NCI-H1105 treated with DMSO at 0.1 percent for 48 hours (cell line): ENCODE data around the gene NLRP10.

Source experiments
- DNase-seq: peaks from one replicate; lab custom pipeline; 2025; lab: John Stamatoyannopoulos, UW

The NLRP10 gene

GRCh38 chr11:7973011-7973410, 7.8 kb upstream of the NLRP10 start:
- no peak for DNase-seq

DNA sequence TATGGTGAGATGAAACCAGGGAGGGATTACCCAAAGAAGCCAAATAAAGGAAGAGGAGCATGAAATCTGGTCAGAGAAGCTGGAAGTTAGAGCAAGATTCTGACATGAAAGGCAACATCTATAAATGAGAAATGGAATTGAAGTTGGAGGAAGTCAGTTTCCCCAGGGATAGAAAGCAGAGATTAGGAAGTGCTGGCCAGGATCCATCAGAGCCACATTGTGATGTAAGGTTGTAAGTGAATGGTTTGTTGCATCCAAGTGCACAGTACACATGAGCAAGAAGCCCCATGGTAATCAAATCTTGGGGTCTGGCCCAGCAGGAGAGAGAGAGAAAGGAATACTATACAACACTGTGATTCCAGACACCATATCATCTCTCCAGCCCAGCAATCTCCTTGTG, 6.6 kb upstream of the NLRP10 start:
- DNase-seq, result no peak

DNA sequence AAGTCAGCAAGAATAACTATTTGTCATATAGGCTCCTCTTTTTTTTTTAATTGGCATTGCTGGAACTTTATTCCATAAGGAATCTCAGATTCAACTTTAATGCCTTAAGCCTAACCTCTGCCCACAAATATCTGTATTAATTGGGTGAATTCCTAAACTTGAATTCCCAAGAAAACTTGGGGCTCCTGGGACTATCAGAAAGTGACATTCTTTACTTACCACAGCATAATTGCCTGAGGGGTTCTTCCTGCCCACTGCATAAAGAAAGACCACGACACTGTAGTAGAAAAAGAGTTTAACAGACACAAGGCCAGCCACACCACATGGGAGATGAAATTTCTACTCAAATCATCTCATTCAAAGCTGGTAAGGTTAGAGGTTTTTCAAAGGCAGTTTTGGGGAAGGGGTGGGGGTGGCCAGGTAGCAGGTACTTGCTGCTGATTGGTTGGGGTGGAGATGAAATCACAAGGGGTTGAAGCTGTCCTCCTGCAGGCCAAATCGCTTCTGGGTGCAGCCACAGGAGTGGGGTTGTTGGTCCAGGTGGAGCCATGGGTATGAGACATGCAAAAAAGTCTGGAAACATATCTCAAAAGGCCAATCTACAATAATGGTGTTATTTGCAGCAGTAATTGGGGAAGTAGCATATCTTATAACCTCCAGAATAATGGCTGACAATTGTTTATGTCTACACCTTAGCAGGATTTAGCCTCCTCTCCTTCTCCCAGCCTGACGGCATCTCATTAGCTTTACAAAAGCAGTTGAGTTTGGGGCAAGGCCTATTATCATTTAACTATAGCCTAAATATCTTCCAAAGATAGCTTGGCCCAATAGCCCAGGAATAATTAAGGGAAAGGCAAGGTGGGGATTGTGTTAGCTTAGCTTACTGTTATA, 4.8 kb upstream of the NLRP10 start:
- DNase-seq, result no peak

GRCh38 chr11:7968686-7969085, 3.4 kb upstream of the NLRP10 start:
- DNase-seq, result no peak

GRCh38 chr11:7967826-7968225, 2.6 kb upstream of the NLRP10 start:
- DNase-seq, result no peak

DNA sequence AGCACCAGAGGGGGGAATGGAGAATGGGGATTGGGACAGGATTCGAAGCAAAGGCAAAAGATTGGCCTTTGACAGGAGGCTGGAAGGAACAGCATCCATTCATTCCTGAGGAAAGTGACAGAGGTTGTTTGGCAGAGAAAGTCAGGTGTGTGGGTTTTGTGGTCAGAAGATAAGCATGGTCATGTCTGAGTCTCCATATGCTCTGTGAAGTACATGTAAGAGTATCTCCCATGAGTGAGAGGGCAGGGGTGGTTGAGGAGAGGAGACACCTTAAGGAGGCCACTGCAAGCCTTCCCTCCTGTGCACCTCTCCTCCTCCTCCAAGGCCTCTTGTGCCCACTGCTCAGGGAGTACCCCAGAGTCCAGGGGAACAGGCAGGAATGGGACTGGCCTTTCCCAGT, 1.9 kb upstream of the NLRP10 start:
- no peak for DNase-seq

- DNase-seq, result no peak
These were observed 374 bp downstream of the NLRP10 start for GRCh38 chr11:7964873-7965272.

- no peak for DNase-seq
These were observed 986 bp downstream of the NLRP10 start for GRCh38 chr11:7964261-7964660.

GRCh38 chr11:7955191-7955590, 10.1 kb downstream of the NLRP10 start:
- DNase-seq, result no peak

DNA sequence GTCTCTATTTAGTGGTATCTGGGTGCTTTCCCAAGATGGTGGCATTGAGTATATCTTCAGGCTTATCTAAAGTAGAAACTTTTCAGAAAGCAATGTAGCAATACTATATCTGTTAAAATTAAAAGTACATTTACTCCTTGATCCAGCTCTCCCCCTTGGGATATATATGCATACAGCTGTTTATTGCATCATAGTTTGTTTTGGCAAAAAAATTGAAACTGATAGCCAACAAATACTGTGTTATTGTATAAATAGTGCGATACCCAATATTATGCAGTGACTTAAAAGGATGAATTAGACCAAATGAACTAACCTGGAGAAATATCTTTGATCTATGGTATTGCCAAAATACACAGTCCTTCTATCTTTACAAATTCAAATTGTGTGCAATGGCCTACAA, 15.3 kb downstream of the NLRP10 start:
- no peak for DNase-seq

DNA sequence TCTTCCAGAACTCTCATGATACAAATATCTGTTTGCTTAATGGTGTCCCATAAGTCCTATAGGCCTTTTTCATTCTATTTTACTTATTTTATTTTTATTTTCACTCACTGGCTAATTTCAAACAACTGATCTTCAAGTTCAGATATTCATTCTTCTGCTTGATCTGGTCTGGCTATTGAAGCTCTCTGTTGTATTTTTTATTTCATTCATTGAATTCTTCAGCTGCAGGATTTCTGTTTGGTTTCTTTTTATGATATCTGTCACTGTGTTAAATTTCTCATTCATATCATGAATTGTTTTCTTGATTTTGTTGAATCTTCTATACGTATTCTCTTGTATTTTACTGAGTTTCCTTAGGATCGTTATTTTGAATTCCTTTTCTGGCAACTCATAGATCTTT, 21.1 kb downstream of the NLRP10 start:
- no peak for DNase-seq

DNA sequence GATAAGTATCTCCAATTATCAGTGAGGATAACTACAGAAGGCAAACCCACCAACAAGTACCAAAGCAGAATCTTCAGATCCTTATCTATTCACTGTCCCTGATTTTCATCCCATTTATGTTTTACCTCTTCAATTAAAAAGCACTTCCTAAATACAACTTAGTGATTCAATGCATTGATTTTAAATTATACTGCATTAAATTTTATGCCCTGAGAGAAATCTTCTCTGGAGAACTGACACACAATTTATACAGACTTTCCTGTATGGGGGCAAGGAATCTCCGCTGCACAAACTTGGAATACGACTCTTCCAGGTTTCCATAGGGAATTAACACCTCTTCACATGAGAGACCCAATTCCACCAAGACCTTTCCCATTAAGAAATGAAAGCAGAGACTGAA, 23.6 kb downstream of the NLRP10 start, which contains the start of gene OR10A3:
Gene OR10A3, minus strand, starts transcription at position 101 of the 400 bp plus-strand sequence. CDS start 2,188 bp downstream, outside the sequence.
- no peak for DNase-seq

DNA sequence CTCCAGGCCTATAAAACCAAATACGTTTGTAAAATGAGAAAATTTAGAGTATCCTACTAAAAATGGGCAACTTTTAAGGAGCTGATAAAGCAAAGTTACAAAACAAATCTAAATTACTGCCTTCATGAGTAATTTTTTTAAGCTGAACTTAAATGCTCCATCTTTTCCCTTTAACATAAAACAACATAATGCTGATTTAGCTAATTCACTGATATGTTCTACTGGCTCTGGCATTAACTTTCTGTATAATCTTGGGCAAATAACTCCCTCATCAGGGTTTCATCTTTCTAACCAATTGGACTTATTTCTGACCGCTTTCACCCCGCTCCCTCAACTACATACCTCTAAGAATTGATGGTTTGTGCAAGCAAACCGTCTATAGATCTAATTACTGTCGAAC, 24.1 kb downstream of the NLRP10 start:
- no peak for DNase-seq

DNA sequence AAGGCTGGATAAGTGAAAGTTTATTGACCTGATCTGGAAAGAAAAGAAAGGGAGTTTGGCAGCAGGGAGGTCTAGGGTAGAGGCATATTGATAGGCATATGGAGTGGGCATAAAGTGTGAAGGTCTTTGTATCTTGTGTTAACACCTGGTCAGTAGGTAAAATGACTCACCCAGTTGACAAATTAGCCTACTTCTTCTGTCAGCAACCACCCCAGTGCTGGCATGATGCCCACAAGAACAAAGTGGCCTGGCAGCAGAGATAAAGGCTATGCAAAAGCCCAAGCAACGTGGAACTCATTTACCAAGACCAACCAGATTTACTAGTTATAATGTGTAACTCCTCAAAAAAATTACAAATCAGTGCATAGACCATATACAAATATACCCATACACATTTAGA, 28.6 kb downstream of the NLRP10 start:
- no peak for DNase-seq

- no peak for DNase-seq
These were observed 34.1 kb downstream of the NLRP10 start, which contains the start of gene OR10A6 for GRCh38 chr11:7931168-7931567. Gene OR10A6, minus strand, starts transcription at chr11:7931268. Its CDS starts 2,606 bp downstream, at chr11:7928662.

- DNase-seq, result no peak
These were observed 37.6 kb downstream of the NLRP10 start for GRCh38 chr11:7927635-7928034.

DNA sequence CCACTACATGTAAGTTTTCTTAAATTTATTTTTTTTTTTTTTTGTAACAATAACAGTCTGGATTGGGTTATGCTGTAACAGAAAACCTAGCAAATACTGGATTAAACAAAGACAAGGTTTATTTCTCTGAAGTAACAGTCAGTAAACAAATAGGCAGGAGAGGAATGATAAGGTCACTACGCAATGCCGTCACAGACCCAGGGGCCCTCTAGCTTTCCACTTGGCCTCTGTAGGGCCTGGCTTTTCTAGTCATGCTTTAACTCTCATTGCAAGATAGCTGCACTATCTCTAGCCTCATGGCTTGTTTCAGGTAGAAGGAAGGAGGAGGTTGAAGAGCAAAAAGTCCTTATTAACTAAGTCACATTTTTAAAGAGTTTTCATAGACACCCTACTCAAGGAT, 40.7 kb downstream of the NLRP10 start:
- DNase-seq, result no peak

DNA sequence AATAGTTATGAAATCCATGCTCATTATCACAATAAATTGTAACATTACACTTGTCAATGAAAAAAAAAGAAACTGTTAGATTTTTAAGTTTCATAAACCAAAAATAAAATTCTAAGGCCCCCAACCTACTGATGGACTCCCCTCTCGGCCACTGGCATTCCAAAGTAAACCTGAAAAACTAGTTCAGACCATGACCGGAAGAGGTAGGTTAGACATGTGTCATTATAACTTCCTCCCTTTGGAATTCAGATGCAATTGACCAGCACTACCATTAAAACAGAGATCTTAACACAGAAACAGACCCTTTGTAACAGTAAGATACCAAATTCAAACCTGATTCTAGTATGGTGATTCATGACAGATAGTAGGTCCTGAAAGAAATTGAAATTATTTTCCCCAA, 47.1 kb downstream of the NLRP10 start:
- DNase-seq, result no peak
